ENCODE measurements around the gene ABCC8. TPM values are rescaled to one million over a fixed set of nuclear protein-coding genes. Genes with fewer than 3 reads are reported as not detected.
A peak's percentile ranks its signal among the peaks of the same experiment; 100 is the strongest.

Gene ABCC8
- total RNA-seq, 1 donor from 2014 or later = 8.2 TPM

- intact Hi-C loops (cut with DNase I) = no loop called here
- no peak for ATAC-seq
- no peak for DNase-seq (ENCODE audit: low spot score)
Measured at GRCh38 chr11:17413414-17414316, 63.0 kb downstream of the ABCC8 start.

DNA sequence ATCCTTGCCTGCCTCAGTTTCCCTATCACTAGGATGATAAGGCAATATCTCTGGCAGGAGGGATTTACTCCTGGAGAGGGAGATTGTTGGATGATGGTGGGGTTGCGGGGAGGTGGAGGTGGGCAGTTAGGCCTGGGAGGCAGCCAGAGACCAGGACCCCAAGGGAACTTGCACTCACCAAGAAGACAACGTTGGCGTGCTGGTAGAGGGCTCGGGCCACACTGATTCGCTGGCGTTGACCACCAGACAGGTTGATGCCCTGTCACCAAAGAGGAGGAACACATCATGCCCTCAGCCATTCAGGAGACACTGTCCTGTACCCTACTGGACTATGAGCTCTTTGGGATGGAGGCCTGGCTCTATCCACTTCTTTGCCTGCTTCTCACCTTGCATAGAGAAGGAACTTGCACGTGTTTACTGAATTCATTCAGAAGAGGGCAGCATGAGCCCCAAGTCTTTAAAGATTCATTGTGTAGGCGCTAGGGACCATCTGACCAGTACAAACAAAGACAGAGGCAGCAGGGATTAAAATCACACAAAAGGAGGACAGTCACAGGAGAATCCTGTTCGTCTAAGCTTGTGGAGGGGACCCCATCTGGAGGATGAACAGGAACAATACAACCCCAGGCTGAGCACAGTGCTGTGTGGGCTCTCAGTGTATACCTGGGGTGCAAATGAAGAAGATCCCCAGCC is 64.0 kb downstream of the ABCC8 start:
- intact Hi-C loops (cut with DNase I) = no loop called here
- DNase-seq (ENCODE audit: low spot score) (no peak), ATAC-seq (no peak)

DNA sequence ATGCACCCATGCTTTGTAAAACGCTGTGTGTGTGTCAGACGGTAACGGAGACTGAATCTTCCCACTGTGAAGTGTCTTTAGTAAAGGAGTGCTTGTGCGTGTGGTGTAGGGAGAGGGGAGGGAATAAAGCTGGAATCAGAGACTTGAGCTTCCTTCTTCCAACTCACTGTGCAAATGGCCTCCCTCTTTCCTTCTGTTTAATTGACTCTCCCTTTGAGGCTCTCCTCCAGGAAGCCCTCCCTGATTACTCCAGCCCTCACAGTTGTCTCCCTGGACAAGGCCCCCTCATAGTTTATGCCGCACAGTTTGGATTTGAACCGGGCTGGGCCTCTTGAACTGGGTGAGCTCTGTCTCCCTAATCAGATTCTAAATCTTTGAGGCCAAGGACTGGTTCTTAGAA is 65.2 kb downstream of the ABCC8 start:
- intact Hi-C loops (cut with DNase I) = no loop called here
- DNase-seq (ENCODE audit: low spot score) (no peak), ATAC-seq (no peak)

DNA sequence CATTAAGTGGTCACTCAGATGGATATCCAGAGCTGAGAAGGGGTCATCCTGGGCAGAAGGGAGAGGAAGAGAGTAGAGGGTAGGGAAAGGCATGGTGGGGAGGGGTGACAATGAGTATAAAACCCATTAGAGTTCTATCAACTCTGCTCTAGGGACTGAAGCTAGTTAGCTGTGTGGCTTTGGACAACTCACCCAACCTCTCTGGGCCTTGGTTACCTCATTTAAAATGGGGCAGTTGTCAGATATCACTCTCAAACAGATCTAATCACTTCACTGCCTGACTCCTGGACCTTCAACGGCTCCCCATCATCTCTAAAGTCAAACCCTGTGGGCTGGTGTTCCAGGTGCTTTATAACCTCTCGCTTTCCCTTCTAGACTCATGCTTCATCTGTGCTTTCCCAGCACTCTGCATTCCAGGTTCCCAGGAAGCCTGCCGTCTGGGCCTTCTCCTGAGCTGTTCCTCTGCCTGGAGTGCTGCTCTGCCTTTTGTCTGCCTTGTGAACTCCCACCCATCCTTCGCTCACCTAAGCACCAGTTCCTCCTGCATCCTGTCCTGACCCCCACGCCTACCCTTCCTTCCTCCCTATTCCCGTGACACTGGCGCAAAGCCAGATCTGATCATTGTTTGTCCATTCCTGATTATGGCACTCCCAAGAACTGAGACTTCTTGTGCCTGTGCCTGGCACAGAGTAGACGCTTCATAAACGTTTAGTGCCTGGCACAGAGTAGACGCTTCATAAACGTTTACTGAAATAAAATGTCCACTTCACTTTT is 65.9 kb downstream of the ABCC8 start:
- ATAC-seq (no peak), DNase-seq (ENCODE audit: low spot score) (no peak)
- intact Hi-C loops (cut with DNase I) = no loop called here

DNA sequence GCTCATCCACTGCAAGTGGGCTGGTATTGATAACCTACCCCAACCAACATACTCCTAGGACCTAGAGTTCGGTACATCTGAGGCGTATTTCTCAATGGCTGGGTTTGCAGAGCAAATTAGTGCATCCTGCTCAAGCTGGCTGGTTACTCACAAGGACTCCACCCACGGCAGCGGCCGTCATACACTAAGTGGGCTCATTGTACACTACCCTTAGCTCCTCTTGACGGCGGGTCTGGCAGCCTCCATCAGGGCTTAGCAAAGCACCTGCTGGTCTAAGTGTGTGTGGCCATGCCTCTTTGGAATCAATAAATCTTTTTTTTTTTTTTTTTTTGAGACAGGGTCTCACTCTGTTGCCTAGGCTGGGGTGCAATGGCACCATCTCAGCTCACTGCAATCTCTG is 68.0 kb downstream of the ABCC8 start:
- DNase-seq (ENCODE audit: low spot score) (no peak), ATAC-seq (no peak)
- intact Hi-C loops (cut with DNase I) = no loop called here

GRCh38 chr11:17408026-17408425 is 68.6 kb downstream of the ABCC8 start:
- no peak for DNase-seq (ENCODE audit: low spot score)
- ATAC-seq = no peak
- intact Hi-C loops (cut with DNase I) = no loop called here

DNA sequence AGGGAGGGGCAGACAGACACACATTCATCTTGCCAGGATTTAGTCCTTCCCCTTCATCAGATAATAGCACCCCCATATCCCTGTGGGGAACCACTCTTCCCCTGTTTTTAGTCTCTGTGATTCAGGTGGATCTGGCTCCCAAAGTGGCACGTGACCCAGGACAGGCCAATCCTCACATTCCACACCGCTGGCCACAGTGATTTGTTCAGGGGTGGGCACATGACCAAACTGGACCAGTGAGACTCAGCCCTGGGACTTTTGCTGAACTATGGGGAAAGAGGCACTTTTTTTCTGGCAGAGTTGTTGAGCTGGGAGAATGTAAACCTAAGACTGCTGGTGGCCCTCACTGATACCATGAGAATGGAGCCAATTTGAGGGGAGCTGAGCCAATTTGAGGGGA is 69.1 kb downstream of the ABCC8 start:
- no peak for ATAC-seq
- no peak for DNase-seq (ENCODE audit: low spot score)
- intact Hi-C loops (cut with DNase I) = no loop called here

DNA sequence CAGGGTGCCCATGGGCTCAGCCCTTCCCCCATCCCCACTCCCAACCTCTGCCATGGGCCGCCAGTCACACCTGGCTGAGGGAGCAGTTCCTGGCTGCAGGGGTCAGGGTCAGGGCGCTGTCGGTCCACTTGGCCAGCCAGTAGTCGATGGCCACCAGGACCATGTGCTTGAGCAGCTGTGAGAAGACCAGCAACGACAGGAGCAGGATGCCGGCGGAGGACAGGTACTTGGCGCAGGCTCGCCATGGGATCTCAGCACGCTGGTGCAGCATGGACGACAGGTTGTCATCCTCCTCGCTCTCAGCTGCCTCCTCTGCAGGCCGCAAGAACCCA is 69.9 kb downstream of the ABCC8 start:
- DNase-seq (ENCODE audit: low spot score) (no peak), ATAC-seq (no peak)
- intact Hi-C loops (cut with DNase I) = no loop called here

DNA sequence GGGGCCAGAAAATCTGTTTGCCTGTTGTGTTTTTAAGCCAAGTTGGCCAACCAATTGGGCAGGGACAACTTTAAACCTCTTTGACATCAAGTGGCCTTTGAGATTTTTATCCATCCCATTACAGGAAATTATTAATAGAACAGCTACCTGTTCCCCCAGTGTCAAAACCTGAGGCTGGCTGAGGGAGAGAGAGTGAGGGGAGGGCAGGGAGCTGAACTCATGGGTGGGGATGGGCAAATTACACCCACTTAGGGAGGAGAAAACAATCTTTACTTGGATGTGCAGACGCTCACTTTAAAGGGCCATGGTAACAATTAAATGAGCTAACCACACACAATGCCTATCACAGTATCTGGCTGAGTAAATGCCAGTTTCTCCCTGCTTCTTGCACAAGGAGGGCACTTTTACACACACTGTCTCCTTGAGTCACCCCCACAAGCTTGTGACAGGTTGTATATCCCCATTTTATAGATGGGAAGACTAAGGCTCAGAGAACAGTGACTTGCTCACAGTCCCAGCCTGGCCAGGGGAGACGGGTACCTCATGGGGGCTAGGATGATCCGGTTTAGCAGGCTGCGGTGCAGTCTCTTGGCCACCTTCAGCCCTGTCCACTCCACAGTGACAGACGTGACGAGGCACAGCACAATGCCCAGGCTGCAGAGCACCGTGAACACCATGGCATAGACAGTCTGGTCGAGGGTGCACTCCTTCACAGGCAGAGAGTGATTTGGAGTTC is 70.4 kb downstream of the ABCC8 start:
- intact Hi-C loops (cut with DNase I) = no loop called here
- DNase-seq (ENCODE audit: low spot score) (no peak), ATAC-seq (no peak)

- no peak for DNase-seq (ENCODE audit: low spot score)
- peak; percentile 69 for ATAC-seq
- intact Hi-C loops (cut with DNase I) = loop anchor here (2.0 kb wide), 1 partner anchor 65 kb away; no protein-coding TSS in a partner anchor
Measured at GRCh38 chr11:17405232-17406005, 71.2 kb downstream of the ABCC8 start.

DNA sequence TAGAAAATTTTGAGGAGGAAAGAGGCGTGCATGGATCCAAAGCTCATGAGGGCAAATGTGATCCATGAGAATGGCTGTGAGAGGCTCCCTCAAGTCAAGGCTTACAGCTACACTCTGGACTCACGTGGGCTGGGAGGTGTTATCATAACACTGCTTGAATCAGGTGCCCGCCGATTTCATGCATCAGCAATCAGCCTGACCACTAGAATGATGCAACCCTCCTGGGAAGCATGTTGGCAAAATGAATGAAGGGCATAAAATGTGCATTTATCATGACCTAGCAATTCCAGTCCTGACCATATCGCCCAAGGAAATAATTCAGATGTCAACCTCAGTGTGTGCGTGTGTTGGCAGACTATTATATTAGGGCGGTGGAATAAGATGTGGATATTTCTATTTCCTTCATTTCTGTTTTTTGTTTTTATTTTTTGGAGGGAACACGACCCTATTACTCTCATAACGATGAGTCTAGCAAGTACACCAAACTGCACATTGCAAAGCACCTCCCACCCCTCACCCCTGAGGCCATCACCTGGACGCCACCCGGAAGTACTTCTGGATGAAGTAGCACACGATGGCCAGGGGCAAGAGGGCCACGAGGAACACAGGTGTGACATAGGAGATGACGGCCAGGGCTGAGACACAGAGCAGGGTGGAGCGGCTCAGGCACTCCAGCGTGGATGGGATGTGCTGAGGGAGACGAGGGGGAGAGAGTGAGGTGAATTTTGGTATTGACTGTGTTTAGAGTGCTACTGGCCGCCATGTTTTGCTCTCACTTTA is 72.5 kb downstream of the ABCC8 start:
- ATAC-seq = peak; percentile 23
- intact Hi-C loops (cut with DNase I) = loop anchor here (2.0 kb wide), 1 partner anchor 67 kb away; no protein-coding TSS in a partner anchor
- DNase-seq (ENCODE audit: low spot score) = no peak

- ATAC-seq (no peak), DNase-seq (ENCODE audit: low spot score) (no peak)
- intact Hi-C loops (cut with DNase I) = no loop called here
Measured at GRCh38 chr11:17402486-17402885, 74.2 kb downstream of the ABCC8 start.

GRCh38 chr11:17401841-17402240 is 74.8 kb downstream of the ABCC8 start:
- DNase-seq (ENCODE audit: low spot score) = no peak
- intact Hi-C loops (cut with DNase I) = no loop called here
- no peak for ATAC-seq

GRCh38 chr11:17401316-17401715 is 75.3 kb downstream of the ABCC8 start:
- intact Hi-C loops (cut with DNase I) = no loop called here
- ATAC-seq (no peak), DNase-seq (ENCODE audit: low spot score) (no peak)

DNA sequence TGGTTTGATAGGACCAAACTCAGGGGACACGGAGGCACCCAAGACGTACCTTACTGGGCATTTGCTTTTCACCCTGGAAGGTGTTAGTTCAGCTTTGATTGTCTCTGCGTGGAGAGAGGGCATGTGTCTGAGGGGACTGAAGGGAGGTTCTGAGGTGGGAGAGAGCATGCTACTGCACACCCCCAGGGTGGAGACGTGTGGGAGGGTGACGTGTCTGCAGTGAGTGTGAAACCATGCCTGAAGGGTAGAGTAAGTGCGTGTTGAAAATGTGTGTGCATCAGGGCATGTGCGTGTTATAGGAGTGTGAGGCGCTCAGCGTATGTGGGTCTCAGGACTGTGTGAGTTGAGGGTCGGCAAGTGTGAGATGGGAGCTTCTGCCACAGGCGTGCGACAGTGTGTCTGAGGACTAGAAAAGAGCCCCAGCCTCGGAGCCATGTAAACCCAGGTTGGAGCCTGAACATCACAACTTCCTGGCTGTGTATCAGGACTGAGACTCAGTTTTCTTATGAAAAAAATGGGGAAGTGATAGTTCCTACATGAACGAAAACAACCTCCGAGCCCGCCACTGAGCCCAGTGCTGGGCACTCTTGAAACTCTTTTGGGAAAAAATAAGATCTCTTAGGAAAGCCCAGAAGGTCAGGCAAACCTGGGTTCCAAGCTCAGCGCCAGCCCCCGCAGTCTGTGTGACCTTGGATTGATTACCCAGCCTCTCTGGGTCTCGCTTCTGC is 76.4 kb downstream of the ABCC8 start:
- ATAC-seq = no peak
- intact Hi-C loops (cut with DNase I) = no loop called here

GRCh38 chr11:17399236-17399635 is 77.4 kb downstream of the ABCC8 start:
- ATAC-seq (no peak), DNase-seq (ENCODE audit: low spot score) (no peak)
- intact Hi-C loops (cut with DNase I) = no loop called here

More for the DNA sequence above, 76.4 kb downstream of the ABCC8 start:
- no peak for DNase-seq (ENCODE audit: low spot score)
